ENCODE measurements around the gene ADRA2B.
"Not testable (repeated sequence)": the region's sequence is repeated elsewhere in the genome, so short reads cannot be mapped to it uniquely, and the experiment has no call there.

The ADRA2B gene

GRCh38 chr2:96150791-96151594 lies 34.6 kb upstream of the ADRA2B start:
- DNase-seq, result no peak

- no peak for DNase-seq
Observed at GRCh38 chr2:96150007-96150640, 33.8 kb upstream of the ADRA2B start.

DNA sequence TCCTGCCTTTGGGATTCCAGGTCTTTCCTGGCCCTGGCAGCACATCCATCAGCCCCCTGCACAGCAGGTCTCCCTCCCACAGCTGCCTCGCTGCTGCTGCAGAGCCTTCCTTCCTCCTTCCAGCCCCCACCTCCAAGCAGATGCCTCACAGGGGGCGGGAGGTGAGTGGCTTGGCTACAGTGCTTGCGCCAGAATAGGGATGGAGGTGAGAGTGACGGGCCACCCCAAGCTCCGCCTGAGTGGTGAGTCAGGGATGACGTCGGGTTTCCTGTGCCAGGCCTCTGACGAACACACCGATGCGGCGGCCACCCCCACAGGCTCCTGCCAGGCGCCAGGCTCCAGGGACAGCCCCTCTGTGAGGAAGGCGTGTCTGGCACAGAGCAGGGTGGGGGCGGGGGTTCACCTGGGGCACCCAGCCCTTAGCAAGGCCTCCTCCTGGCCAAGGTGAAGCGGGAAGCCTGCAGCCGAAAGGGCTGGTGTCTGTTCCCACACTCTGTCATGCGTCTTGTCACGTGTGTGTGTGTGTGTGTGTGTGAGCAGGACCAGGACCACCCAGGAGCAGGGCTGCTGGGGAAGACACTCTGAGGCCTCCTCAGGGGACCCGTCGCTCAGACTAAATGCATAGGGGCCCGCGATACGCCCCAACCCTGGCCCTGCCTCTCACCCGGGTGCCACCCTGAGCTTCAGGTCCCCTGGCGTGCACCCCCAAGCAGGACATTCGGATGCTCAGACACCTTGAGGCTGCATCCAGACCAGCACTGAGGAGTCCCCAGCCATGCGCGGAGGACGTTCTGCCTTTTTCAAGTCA lies 32.2 kb upstream of the ADRA2B start:
- DNase-seq, result peak in 13 of 51 donors; percentile 9 to 70 (median 35)

DNA sequence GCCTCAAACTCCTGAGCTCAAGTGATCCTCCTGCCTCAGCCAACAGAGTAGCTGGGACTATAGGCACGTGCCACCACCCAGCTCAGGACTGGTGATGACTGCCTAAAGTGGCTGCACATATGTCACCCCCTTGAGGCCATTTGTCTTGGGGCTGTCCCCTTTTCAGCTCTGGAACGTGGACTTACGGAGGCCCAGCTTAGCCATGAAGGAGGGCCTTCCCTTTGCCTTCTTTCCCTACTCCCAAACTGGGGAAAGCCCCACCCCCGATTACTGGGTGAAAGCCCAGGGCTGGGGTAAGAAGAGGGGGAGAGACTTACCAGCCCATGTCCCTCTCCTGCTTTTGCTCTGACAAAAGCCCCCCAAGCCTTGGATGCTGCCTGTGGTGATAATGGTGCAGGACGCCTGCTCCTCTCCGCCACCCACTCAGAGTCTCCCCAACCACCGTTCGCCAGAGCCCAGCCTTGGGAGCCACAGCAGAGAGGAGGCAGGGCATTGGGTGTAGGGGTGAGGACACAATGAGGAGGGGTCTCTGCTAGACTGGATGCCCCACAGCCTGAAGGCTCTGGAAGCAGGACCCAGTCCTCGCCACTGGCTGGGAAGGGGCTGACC lies 31.3 kb upstream of the ADRA2B start:
- no peak for DNase-seq

GRCh38 chr2:96146881-96147592 lies 30.7 kb upstream of the ADRA2B start:
- no peak for DNase-seq

- DNase-seq, result peak in 17 of 51 donors; percentile 2 to 51 (median 21)
Observed at GRCh38 chr2:96146153-96146880, 29.9 kb upstream of the ADRA2B start.

DNA sequence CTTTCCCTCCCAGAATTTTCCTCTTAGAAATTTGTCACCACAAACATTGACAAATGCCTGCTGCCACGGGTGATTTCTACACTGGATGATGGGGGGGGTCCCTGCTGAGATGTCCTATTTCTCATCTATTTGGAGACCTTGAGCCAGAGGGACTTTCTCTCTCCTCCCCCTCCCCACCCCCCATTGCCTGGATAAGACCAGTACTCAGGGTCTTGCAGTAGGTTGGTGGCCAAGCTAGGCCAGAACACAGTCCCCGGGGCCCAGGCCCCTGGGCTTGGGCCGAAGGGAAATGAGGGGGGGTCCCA lies 29.4 kb upstream of the ADRA2B start:
- DNase-seq, result no peak

DNA sequence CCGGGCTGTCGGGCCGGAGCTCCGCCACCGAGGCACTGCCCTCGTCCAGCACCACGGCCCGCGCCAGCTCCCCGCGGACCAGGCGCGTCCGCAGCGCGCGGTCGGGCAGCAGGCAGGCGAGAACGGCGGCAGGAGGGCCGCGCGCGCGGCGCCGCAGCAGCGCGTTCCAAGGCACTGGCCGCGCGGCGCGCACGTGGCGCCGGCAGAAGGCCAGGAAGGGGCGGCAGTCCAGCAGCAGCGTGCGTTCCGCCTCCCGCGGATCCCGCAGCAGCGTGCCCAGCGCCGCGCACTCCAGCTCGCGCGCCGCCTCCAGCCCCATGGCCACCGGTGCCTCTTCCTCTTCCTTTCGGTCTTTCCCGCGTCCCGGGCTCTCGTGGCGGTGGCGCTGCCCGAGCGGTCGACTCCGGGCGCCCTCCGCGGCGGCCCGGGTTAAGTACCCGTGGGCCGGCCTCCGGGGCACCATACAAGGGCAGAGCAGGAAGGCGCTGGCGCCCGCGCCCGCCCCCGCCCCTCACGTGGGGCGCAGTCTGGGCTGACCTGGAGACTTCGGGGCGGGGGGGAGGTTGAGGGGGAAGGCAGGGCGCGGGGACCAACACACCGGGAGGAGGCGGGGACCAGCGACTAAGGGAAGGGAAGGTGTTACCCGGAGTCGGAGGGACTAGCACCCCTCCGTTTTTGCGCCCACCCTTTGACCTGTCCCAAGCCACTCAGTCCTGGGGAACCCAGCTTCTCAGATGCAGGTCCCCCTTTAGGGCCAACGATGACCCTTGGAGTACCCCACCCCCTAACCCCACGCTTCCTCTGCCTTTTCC lies 28.9 kb upstream of the ADRA2B start, which contains the start of gene DUSP2:
TSS of gene DUSP2 (minus strand) at position 405 of the 812 bp plus-strand sequence. CDS start at position 319, 86 bp downstream.
- DNase-seq, result peak in 38 of 51 donors; percentile 16 to 84 (median 50)

DNA sequence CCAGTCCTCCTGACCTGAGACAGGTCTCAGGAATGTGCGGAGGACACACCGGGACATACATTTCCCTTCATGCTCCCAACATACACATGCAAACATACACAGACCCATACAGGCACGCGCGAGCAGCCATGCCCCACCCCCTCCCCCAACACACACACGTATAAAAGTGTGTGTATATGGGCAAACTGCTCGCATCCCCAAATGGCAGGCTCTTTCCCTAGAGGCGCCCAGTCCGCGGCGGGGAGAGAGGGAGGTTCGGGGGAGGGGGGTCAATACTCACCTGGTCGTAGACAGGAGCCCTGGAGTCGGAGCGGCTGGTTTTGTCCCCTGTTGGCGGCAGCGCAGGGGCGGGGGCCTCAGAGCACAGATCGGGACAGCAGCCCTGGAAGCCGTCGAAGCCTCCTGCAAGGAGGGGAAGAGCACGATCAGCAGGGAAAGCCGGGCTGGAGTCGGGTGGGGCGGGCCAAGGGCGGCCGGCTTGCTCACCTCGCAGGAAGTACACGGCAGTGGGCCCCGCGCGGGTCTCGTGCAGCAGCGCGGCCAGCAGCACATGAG lies 28.2 kb upstream of the ADRA2B start:
- DNase-seq, result no peak

- DNase-seq, result peak in 1 of 51 donors; percentile 23
Observed at GRCh38 chr2:96143848-96144480, 27.6 kb upstream of the ADRA2B start.

DNA sequence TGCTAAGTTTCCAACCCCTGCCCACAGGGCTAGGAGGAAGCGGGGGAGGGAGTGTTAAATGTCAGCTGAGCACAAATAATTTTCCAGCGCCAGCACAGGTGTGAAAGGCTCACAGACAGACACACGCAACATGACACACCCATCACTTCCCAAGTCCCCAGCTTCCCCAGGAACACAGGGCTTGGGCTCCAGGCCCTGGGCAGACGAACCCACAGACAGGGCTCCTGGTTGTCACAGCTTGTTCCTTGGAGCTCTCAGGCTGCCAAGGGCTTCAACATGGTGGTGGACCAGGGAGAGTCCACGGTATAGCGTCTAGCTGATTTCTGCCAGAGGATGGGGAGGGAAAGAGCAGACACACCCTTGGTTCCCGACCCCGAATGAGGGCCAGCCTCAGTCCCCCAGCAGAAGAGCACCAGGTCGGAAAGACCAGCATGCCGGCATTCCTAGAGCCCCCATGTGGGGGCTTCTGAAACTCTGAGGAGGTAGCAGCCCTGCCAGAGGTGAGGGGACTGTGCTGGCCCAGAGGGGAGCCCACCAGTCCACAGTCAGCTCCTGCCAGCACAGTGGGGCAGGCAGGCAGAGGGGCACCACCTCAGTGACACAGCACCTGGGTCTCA lies 27.0 kb upstream of the ADRA2B start:
- no peak for DNase-seq

DNA sequence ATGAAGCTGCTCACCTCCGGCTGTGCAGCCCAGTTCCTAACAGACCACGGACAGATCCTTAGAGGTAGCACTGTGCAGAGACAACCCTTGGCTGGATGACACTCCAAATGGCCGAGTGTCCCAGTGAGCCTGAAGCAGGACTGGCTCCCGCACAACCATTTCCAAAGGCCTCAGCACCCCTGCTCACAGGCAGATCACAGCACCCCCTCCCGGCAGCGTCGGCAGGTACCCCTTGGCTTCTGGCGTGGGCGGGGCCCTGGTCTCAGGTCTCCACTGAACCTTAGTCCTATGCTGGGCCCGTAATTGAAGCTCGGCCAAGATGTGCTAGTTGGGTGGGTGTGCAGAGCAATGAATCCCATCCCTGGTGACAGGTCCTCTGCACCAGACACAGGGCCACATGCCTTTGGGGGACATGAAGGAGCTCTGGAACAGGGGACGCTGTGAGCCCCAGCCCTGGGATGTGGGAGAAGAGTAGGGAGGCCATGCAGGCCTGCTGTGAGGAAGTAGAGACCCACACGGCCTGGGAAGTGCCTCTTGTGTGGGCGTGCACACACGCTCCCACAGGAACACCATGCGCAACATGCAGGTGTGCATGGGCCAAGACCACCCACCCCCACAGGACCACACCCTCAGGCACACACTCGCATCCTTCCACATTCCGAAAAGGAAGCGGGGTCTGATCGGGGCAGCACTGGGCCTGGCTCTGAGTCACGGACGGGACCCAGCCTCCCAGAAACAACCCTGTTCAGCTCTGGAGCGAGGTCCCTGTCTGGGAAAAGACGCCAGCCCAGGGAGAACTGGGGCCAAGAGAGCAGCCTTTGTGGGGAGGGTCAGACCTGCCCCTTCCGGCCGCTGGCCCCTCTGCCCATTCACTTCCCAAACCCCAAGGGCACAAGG lies 26.1 kb upstream of the ADRA2B start:
- DNase-seq, result no peak

DNA sequence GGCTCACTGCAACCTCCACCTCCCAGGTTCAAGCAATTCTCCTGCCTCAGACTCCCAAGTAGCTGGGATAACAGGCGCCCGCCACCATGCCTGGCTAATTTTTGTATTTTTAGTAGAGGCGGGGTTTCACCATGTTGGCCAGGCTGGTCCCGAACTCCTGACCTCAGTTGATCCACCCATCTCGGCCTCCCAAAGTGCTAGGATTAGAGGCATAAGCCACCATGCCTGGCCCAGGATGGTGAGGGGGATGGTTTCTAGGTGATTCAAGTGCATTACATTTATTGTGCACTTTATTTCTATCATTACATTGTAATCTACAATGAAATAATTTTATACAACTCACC lies 25.2 kb upstream of the ADRA2B start:
- DNase-seq, result not testable (repeated sequence)

- no peak for DNase-seq
Observed at GRCh38 chr2:96140941-96141623, 24.7 kb upstream of the ADRA2B start.

DNA sequence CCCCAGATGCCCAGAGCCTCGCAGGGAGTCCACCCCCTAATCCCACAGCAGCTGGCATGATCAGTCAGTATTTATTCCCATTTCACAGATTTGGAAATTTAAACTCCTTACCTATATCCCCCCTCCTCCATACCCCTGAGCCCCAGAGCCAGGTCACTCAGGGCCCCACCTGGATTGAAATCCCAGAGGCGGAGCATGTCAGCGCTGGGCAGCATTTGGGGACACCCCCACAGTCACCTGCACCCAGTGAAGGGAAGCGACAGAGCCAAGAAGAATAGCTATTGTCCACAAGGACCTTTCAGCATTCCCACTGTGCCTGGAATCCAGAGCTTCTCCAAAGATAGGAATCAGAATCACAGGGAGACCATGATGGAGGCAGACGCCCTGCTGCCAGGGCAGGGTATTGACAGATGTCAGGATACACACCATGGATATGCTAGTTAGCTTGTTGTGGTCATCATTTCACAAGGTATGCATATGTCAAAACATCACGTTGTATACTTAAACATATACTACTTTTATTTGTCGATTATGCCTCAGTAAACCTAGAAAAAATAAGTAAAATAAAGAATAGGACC lies 22.9 kb upstream of the ADRA2B start:
- no peak for DNase-seq

Measured in hypothalamus (tissue), 51 donors.